ENCODE results near the gene RALA.
A peak's percentile ranks its signal among the peaks of the same experiment; 100 is the strongest.

The RALA gene, protein sequence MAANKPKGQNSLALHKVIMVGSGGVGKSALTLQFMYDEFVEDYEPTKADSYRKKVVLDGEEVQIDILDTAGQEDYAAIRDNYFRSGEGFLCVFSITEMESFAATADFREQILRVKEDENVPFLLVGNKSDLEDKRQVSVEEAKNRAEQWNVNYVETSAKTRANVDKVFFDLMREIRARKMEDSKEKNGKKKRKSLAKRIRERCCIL

DNA sequence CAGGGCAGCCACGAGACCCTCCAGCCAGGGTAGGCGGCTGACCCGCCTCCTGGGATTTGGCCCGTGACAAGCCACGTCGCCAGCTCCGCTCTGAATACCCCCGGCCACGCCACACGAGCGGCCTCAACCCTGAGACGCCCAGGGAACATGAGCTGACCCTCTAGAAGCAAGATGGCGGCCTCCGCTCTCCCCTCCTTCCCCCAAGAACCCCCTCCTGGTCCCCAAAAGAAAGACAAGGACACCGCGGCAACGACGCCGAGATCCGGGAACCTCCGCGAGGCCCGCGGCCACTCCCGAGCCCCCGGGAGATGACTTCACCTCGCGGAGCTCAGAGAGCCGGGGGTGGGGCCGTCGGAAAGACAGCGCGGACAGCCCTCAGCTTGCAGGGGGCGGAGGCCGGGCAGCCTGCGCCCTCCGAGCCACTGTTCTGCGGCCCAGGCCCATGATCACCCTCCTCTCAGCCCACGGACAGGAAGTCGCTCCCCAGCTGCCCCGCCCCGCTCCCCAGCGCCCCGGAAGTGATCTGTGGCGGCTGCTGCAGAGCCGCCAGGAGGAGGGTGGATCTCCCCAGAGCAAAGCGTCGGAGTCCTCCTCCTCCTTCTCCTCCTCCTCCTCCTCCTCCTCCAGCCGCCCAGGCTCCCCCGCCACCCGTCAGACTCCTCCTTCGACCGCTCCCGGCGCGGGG is at the start of gene RALA:
RALA (plus strand) TSS at position 526 of the 685 bp plus-strand sequence. CDS start 63,096 bp downstream, outside the sequence.
- peak; percentile 91 for DNase-seq

DNA sequence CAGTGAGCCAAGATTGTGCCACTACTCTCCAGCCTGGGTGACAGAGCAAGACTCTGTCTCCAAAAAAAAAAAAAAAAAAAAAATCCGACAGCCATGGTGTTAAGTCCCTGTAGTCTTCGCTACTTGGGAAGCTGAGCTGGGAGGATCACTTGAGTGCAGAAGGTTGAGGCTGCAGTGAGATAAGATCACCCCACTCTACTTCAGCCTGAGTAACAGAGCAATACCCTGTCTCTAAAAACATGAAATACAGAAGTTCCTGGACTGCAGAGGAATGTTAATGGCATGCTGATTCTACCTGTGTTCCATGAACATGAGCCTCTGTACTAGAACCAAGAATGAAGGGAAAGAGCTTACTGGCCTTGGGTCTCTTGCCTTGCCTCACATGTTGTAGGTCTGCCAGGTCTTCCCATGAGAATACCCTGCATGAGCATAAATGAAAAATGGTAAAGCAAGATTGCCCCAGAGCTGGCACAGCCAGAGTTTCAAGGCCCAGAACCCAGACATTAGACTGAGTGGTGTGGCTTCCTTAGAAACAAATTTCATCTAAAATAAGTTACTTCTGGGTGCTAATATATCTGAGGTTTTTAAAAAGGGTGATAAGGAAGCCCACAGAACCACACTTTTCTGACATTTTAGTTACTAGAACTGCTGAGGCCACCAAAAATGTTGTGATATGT is 48.6 kb upstream of the RALA start:
- no peak for DNase-seq

DNA sequence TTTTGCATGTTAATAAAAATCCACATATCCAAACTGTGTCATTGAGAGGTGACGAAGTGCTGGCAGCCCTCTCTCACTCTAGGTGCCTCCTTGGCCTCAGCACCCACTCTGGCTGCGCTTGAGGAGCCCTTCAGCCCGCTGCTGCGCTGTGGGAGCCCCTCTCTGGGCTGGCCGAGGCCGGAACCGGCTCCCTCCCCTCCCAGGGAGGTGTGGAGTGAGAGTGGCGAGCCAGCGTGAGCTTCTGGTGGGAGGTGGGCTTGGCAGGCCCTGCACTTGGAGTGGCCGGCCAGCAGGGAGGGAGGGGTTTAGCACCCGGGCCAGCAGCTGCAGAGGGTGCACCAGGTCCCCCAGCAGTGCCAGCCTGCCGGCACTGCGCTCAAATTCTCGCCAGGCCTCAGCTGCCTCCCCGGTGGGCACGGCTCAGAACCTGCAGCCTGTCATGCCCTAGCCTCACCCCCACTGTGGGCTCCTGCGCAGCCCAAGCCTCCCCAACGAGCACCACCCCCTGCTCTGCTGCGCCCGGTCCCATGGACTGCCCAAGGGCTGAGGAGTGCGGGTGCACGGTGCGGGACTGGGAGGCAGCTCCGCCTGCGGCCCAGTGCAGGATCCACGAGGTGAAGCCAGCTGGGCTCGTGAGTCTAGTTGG is 46.0 kb upstream of the RALA start:
- DNase-seq, result no peak

DNA sequence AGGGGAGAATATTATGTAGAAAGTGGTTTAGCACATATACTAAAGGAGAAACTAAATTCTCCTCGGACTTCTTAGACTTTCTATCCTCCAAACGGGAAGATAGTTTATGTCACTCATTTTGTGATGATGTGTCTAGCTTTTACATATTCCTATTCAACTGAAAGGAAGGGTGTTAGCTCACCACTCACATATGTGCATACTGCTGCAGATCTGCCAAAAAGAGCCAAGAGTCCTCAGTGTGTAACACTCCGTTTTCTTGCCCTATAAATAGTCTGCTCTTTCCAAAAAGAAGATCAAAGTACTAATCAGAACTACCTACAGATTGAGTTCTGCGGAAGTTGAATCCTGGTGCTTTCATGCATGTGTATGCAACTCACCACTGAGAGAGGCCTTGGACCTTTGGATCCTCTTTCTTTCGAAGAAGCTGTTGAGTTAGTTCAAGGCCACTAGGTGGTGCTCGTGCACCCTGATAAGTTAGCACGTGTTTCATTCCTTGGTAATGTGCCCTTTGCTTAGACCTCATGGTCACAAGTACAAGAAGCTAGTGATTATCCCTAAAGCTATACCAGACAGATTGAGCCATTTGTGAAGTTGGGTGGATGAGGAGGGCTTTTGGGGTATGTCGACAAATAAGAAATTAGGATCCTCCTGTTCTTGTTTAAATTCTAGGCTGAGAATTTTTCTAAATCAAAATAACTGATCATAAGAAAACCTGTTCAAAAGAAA is 43.1 kb upstream of the RALA start:
- peak; percentile 75 for DNase-seq

DNA sequence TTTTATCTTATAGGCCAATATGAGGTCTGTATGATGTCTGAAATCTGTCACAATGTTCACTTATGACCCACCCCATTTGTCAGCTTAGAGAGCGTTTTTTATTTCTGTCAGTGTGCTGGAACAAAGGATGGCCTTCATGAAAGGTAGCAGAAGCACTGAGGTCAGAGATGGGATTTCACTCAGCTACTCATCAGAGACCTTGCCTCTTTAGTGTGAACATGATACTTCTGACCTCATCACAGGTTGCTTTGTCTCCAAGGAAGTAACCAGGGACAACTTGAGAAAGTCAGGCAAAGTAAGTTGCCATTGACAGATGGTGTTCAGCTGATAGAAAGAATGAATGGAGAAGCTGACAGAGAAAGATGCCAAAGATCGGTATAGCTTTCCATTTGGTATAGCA is 40.8 kb upstream of the RALA start:
- DNase-seq, result no peak

DNA sequence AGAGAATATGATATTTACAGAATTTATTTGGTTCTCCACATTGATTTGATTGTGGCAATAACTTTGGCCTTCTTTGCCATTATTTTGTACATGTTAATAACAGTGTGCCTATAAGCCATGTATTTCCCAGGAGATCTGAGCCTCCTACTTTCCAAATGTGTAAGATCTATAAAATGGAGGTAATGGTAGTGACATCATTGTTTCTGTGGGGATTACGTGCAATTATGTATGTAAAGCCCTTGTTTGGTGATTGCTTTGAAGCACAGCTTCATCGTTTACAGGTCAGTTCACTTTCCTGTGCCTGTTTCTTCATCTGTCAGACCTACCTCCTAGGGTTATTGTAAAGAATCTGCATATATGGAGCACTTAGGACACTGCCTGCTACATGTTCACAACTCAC is 39.8 kb upstream of the RALA start:
- no peak for DNase-seq

DNA sequence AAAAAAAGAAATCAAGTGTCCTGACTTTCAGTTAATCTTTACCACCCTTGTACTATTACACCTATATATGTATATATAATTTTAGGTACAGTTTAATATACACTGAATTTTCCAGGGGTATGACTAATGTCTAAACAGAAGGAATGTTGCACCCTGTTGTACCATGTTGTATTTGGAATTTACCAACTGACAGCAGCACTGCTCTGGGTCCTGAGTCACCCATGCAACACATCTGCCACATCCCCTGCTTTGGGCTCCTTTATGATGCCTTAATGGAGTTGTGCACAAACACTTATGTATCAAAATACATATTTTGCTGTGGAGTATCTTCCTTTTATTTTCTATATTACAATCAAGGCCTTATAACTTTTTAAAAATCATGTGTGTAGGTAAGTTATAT is 36.0 kb upstream of the RALA start:
- DNase-seq, result no peak

DNA sequence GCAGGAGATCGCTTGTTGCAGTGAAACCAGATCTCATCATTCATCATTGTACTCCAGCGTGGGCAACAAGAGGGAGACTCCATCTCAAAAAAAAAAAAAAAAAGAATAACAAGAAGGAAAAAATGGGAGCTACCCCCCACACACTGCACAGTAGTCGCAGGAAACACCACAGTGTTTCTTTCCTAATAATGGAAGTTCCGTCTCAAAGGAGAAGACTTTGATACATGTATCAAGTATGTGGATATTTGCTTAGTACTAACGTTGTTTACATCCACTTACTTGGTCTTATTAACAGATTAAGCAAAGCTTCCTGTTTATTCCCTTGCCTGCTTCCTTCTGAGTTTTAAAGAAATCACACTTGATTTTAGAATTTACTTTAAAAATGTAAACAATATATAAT is 35.0 kb upstream of the RALA start:
- DNase-seq, result no peak

DNA sequence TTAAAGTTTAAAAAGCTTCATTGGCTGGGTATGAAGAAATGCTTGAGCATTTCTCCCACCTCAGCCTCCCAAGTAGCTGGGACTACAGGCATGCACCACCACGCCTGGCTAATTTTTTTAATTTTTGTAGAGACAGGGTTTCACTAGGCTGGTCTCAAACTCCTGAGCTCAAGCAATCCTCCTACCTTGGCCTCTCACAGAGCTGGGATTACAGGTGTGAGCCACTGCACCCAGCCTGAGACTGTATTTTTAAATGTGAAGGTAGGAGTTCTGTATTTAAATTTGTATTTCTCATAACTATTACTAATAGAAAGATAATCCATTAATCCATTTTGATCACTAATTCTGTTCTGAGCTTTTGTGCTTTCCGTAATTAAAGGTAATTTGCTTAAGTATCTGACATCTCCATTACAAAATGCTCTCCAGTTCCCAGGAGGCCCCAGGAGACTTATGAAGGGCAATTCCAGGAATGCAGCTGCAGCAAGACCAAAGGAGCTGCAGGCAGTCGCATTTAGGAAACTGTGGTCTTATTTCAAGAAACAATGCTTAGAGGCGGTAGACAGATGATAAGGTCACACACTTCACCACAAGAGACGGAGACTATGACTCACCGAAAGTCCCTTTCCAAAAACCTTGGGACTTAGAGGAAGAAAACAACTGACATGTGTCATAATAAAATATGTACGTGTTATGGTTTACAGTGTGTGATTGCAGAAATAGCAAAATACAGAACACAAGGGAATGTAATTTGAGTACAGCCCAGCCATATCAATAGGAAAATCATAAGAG is 33.9 kb upstream of the RALA start:
- peak; percentile 58 for DNase-seq

DNA sequence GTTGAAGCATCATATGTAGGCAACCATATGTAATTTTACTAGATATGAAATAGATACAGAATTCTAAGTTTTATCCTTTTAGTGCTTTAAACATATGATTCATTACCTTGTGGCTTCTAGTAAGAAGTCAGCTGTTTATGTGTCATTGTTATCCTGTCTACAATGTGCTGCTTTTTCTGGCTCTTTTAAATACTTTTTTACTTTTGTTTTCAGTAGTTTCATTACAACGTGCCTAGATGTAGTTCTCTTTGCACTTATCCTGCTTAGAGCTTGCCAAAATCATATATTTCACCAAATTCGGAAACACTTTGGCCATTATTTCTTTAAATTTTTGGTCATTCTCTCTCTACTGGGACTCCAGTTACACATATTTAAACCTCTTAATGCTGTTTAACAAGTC is 30.8 kb upstream of the RALA start:
- DNase-seq, result no peak

DNA sequence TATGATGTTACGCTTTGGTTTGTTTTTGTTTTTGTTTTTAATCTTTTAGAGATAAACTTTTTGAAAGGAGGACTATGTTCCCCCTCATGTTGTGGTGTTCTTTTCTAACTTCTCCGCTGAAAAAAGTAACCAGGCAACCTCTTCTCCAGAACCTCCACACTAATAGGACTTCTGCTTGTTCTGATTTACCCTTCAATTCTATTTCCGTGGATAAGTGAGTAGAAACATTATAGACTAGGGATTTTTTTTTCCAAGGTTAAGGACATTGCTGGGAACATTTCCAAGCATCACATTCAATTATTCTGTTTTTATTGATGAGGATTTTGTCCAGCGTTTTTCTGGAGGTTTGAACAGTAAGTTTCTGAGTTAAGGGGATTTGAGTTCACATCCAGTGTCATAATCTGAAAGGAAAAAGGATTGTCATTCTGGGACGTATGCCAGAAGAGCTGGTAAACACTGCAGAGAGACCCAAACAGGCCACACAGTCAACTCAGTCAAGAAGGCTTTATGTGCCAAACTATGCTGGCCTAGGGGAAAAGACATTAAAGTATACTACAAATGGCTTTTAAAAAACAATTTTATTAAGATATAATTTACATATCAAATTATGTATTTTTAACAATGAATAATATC is 28.3 kb upstream of the RALA start:
- DNase-seq, result no peak

DNA sequence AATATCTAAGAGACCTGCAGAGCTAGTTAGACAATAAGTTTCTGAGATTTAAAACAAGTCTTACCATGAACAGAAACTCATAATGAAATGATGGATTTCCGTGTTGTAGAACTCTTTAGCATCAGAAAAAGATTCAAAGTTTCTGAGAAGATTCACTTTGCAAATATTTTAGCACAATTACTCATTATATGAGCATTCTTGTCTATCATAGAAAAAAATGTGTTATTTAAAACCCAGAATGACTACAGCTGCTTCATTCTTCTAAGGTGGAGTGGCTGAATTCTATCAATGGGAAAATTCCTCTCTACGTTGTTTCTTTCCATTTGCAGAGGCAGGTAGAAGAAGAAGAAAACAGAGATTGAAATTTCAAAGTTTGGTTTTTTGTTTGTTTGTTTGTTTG is 21.0 kb upstream of the RALA start:
- no peak for DNase-seq

DNA sequence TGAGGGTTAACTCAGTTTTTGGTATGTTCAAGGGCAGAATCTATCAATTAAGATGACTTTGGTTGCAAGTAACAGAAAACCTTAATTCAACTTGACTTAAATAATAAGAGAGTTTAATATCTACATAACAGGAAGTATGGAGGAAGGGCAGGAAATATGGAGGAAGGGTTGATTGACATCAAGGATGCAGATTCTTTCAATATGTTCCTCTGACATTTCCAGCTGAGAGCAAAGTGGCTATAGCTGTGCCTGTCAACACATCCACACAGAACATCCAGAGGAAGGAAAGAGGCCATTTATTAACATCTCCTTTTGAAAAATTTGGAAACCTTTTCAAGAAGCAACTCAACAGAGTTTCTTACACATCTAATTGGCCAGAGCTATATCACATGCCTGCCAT is 19.4 kb upstream of the RALA start:
- DNase-seq, result no peak

DNA sequence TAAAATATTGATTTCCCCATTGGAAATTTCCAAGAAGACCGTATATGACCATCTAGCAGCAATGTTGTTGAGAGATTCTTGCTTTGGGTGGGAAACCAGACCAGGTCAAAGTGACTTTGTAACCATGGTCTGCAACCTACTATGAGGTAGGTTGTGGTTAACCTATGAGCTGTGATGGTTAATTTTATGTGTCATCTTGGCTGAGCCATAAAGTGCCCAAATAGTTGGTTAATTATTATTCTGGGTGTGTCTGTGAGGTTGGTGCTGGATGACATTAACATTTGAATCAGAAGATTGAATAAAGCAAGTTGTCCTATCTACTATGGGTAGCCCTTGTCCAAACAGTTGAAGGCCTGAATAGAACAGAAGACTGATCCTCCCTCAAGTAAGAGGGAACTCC is 18.3 kb upstream of the RALA start:
- no peak for DNase-seq

DNA sequence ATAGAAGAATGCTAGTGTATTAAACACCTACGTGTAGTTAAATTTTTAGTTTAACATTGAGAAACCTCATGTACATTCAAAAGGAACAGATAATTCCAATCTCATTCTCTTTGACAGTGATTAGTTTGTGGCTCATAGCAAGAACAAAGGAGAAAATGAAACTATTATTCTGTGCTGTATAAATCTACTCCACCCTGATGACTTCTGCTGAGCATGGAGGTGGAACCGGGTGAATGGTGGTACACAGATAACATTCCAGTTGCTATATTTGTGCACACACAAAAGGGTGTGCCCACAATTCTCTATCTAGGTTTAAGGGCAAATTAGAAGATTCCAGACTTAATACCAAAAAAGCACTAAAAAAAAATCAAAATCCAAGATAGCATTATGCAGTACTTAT is 17.0 kb upstream of the RALA start:
- no peak for DNase-seq

DNA sequence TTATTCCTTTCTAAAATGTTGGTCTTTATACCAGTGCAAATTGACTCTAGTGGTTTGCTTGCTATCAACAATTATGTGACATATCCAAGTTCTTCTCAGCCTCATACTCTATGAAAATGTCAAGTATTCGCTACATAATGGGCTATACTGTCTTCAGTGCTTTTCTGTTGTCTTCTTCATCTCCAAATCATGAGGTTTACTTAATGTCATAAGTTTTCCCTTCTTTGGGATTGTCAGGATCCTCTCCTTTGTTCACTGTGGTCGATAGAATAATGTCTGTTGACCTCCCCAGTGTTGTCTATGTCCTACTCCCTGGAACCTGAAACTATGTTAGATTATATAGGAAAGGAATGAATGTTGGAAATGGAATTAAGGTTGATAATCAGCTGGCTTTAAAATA is 16.4 kb upstream of the RALA start:
- DNase-seq, result no peak

DNA sequence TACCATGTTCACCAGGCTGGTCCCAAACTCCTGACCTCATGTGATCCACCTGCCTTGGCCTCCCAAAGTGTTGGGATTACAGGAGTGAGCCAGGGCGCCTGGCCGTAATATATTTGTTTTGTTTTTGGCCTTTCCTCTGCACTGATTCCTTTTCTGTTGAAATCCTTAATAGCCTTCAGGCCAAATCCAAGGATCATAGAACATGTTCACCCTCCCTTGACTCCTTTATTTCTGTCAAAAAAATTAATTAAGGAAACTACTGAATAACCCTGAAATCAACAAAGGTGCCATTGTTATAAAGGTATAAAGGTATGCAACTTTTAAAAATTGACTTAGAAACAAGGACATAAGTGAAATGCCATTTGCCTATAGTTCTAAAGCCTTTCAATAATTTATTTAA is 15.5 kb upstream of the RALA start:
- DNase-seq, result no peak

DNA sequence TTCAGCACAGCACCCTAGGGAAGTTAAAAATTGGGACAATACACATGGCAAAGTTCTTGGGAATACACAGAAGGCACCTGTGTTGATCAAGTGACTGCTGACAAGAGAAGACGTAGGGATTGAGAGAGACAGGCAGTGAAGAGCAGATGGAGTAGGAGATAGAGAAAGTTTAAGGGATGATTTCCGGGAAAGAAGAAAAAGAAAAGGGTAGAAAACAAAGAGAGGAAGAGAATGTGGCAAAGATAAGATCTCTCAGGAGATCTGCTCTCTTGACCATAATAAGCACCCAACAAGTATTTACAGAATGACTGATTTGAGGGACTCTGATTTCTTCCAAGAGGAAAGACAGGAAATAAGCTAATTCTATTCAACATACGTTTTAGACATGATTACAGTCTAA is 15.1 kb upstream of the RALA start:
- no peak for DNase-seq

DNA sequence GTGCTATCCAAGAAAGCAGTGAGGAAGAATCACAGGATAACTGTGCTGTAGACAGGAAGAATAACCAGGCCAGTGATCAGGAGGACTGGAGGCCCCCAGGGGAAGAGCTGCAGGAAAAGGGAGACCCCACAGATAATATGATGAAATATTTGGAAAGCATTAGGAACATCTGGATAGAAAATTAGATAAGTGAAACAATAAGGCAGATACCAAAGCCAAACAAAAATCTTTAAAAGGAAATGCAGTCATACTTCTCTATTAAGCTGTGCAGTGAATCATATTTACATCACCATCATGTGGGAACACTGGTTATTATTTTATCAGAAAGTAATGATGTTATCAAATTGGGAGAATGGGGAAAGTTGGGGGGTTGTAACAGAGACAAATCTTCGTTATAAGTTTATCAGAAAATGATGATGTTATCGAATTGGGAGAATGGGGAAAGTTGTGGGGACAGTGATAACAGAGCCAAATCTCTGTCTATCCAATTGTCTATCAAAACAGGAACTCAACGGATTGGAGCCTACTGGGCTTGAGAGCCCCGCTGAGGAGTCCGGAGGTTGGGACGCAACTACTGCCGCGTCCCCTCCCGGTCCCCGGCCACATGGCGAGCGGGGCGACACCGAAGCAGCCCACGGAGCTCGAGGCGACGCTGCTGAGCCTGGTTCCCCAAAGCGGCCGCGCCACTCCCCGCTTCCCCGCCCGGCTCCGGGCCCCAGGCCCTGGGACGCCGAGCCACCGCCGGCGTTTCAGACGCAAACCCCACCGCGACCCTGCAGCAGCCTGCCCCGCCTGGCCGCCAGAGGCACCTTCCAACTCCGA is 14.0 kb upstream of the RALA start:
- peak; percentile 23 for DNase-seq

DNA sequence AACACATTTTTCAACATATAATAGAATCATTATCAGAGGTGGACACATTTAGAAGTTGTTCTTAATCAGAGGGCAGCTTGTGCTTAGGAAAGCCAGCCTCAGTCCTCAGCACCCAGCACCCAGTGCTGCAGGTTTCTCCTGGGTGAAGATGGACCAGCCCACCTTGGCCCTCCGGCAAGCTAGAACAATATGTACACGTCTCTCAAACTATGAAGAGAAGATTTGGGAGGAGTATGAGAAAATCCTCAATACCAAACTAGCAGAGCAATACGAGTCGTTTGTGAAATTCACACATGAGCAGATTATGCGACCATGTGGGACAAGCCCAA is 13.5 kb upstream of the RALA start:
- DNase-seq, result no peak

DNA sequence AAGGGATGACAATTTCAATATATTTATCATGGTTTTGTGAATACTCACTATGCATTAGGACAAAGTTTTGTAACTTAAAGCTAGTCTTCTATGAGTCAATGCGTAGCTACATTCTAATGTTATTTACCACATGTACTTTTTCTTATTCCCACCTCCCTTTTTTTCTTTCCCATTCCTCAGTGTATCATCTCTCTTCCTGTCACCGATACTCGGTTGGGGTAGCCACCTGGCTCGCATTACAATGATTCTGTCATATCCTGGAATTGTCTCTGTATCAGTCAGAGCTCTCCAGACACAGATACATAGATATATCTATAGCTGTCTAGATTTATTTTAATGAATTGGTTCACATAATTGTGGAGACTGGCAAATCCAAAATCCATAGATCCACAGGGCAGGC is 9.8 kb upstream of the RALA start:
- DNase-seq, result no peak

Data from activated CD8-positive, alpha-beta memory T cell treated with anti-CD3 and anti-CD28 coated beads, Interleukin-2, amount 50 U/mL, for 4 hours (primary cell).